Tibial nerve (tissue), 4 donors: ENCODE measurements around the gene WIZ.

Source experiments
- EP300 ChIP-seq, 2 donors: sonication (generic); formaldehyde crosslinking; IDR thresholded peaks; one replicate each; pipeline ENCODE4 v1.6.1; 2017; ENCODE audit warnings: antibody characterized with exemption in 2 of 2, mild to moderate bottlenecking in 1 of 2
- POLR2A ChIP-seq, 2 donors: fragments of 450-650 bp; IDR thresholded peaks; one replicate each; pipeline ENCODE4 v1.6.1; 2017; ENCODE audit warnings: antibody characterized with exemption in 2 of 2, mild to moderate bottlenecking in 2 of 2, moderate library complexity in 2 of 2
- TF ChIP-seq, protein P1 (sequence below), 5 experiments: fragments of 200-600 bp in 3 of 5; fragments of 450-650 bp in 2 of 5; sonication (generic) in 3 of 5; IDR thresholded peaks; one replicate each; pipeline ENCODE4 v1.5.1; 2016 to 2019; ENCODE audit warnings: antibody characterized with exemption in 5 of 5, mild to moderate bottlenecking in 3 of 5, moderate library complexity in 2 of 5

DNA sequence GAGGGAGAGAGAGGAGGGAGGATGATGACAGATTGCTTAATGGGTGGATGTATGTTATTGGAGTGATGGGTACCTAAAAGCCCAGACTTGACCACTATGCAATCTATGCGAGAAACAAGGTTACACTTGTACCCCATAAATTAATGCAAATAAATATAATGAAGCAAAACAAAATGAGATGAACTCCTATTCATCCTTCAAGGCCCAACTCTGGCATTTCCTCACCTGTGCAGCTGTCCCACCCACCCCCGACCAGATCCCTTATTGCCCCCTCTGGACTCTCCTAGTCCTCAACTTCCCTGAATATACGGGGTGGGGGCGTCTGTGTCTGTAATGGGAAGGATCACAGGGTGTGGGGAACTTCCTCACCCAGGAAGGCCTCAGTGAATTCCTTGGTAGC is 25.4 kb upstream of the WIZ start:
- TF ChIP-seq, protein P1, sequence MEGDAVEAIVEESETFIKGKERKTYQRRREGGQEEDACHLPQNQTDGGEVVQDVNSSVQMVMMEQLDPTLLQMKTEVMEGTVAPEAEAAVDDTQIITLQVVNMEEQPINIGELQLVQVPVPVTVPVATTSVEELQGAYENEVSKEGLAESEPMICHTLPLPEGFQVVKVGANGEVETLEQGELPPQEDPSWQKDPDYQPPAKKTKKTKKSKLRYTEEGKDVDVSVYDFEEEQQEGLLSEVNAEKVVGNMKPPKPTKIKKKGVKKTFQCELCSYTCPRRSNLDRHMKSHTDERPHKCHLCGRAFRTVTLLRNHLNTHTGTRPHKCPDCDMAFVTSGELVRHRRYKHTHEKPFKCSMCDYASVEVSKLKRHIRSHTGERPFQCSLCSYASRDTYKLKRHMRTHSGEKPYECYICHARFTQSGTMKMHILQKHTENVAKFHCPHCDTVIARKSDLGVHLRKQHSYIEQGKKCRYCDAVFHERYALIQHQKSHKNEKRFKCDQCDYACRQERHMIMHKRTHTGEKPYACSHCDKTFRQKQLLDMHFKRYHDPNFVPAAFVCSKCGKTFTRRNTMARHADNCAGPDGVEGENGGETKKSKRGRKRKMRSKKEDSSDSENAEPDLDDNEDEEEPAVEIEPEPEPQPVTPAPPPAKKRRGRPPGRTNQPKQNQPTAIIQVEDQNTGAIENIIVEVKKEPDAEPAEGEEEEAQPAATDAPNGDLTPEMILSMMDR (IDR thresholded peaks at IDR 0.05) = no peak
- TF ChIP-seq POLR2A (IDR thresholded peaks at IDR 0.05) = no peak
- no peak for TF ChIP-seq EP300 (IDR thresholded peaks at IDR 0.05)
